EH (cell line): ENCODE measurements around the gene LIAS.
"Not testable (repeated sequence)": the region's sequence is repeated elsewhere in the genome, so short reads cannot be mapped to it uniquely, and the experiment has no call there.

ENCODE experiments used
- DNase-seq: peaks from one replicate; pipeline ENCODE4 v3.0.0-alpha.2; 2015; ENCODE audit warnings: low read depth

LIAS gene

DNA sequence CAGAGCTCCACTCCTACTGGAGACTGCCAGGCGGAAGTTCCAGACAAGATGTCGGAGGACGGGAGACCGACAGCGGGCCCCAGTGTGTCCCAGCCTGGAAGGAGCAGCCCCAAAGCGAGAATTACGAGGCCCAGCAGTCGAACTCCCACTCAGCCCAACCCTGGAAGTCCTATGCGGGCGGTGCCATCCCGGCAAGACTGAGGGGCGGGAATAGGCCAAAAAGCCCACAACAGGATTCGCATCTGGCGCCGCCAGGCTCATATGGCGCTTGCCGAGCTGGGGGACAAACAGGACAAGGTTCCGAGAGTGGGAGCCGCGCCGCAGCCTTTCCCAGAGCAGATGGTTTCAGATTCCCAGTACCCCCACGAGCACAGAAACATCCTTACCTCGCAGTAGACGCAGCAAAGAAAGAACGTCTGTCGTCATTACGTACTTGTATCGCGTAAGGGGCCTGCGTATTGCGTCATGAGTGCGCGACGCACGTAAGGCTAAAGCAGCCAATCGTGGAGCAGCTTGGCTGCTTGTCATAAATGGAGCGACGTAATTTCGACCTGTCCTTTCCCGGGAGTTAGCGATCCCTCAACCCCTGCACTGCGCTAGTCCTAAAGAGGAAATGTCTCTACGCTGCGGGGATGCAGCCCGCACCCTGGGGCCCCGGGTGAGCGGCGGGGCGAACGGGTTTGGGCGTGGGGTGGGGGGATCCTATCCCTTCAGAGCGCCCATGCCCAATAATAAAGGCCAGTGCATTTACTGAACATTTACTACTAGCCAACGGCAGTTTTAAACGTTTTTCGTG lies at the start of gene LIAS, which contains the start of gene RPL9:
LIAS (plus strand) TSS at position 552 of the 796 bp plus-strand sequence; CDS start at position 614, 62 bp downstream.
RPL9 (minus strand) TSS at position 418 of the 796 bp plus-strand sequence. CDS start 483 bp downstream, outside the sequence.
- peak; percentile 97 for DNase-seq

DNA sequence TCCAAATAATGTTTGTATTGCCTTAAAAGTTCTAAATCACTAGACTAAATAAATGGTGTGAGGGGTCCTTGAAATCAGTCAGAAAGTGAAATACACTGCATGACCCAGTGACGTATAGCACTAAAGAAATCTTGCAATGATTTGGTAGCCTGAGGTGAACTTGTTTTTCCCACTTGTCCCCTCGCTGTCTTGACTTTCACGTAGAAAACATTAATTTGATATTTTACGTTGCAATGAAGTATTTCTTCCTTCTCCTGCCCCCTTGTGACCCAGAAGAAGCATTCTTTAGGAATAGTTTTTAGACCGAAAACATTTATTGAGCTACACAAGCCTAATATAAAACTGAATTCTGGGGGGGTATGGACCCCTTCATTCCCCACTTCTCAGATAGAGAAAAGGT lies 48.4 kb upstream of the LIAS start:
- DNase-seq = peak; percentile 16

DNA sequence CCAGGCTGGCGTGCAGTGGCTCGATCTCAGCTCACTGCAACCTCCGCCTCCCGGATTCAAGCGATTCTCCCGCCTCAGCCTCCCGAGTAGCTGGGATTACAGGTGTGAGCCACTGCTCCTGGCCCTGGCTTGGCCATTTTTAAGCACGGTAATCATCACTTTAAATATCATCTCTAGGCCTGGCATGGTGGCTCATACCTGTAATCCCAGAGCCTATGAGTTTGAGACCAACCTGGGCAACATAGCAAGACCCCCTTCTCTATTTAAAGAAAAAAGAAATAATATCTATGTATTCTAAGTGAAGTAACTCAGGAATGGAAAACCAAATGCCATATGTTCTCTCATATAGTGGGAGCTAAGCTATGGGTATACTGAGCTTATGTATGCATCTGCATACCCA lies 47.3 kb upstream of the LIAS start:
- not testable (repeated sequence) for DNase-seq

DNA sequence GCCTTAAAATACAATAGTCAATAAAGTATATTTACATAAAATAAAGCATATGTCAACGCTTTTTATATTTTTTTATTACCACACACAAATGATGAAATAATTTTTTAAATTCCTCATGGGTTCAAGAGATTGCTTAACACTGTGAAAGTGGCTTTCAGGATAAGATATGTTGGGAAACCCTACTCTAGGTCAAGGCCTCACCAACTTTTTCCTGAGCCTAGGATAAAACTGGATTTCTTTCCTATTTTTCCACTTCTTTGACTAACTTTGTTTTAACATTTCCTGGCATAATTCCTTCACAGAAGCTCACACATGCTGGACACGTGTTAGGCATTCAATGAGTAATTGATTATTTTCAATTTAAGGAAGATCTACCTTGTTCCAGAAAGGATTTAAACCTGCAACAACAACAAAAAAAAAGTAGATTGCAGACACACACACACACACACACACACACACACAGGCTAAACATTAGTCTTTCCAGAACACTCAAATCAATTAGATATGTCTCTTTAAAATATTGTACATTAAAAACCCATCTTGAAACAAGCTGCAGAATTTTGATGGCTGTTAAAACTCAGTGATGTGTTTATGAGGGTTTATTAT lies 43.1 kb upstream of the LIAS start:
- DNase-seq = no peak

DNA sequence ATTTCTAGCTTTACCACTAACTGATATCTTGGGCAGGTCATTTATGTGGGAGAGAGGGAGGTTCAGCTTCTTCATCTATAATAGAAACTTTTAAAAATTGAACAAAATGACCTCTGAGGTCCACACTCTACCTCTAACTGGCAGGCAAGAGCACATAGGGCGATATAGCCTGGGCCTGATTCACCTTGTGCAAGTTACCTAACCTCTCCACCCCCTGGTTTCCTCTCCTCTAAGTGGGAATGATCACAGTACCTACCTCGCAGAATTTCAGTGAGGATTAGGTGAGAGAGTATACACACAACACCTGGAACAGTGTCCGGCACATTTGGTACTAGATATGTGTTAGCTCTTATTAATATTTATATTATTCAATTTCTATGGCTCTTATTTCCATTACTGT lies 36.6 kb upstream of the LIAS start:
- DNase-seq = no peak

DNA sequence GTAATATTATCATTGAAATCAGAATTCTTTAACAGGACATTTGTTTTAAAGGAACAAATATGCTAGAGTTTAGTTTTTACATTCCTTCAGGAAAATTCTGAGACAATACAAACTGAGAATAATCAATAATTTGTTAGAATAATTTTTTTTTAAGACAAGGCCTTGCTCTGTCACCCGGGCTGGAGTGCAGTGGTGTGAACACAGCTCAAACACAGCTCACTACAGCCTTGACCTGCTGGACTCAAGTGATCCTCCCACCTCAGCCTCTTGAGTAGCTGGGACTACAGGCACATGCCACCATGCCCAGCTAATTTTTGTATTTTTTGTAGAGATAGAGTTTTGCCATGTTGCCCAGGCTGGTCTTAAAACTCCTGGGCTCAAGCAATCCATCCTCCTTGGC lies 33.6 kb upstream of the LIAS start:
- not testable (repeated sequence) for DNase-seq

DNA sequence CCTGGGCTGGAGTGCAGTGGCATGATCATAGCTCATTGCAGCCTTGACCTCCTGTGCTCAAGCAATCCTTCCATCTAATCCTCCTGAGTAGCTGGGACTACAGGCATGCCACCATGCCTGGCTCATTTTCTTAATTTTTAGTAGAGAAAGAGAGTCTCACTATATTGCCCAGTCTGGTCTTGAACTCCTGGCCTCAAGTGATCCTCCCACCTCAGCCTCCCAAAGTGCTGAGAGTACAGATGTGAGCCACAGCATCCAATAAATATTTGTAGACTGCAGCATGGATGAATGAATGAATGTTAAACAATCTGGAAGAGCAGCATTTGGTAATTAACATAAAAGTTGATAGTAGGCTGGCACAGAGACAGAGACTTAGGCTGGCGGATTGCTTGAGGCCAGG lies 32.1 kb upstream of the LIAS start:
- no peak for DNase-seq

DNA sequence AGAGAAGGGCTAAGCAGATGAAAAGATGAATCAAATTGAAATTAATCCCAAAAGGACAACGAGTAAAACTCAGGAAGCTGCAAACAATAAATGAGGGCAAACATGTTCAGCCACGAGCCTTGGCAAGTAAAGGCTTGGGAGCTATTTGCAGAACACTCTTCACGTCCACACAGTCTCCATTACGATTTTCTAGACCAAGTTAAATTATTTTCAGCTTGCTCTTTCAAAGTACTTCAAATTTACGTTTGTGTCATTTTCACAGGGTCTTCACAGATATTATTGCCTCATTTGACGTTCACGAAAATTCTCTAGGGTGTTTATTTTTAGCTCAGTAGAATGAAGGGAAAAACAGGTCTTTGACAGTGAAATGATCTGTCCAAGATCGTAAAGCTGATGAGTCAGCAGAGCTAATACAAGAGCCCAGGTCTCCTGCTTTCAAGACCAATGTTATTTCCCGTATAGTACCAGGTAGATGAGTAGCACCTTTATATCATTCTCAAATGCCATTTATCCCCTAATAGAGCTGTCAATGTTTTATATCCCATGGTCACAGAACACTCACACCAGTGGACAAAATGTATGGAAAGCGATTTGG lies 31.2 kb upstream of the LIAS start:
- peak; percentile 15 for DNase-seq

DNA sequence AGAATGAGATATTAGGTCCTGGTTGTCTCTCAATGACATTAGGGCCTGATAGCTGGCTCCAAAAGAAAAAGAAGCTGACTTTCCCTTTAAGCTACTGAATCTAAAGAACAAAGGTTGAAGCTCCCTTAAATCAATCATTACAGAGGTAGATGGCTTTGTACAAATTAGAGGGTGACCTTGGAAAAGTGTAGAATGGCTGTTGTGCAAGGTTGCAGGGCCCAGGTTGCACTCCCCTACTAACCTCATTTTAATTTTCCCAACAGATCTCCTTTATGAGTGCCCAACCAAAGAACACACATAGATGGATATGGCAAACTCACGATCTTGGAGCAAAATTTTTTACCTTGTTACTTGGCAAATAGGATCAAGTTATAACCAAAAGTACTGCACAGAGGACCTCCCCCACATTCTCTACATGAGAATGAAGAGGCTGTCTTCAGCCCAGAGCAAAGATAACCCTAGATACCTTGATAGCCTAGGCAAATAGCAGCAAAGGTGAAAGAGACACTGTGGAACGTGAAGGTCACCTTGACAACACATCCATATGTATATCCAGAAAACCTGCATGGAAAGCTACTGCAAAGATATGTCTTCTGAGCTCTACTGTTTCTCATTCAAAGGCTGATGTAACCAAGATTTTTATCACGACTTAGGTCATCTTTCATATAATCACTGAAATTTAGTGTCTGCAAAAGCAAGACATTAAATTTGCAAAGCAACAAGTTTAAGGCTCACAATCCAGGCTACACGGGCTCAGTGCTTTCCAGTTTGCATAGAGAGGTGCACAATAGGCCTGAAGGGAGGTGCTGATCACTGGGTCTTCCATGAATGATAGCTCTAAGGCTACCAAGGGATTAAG lies 29.2 kb upstream of the LIAS start:
- DNase-seq = no peak

DNA sequence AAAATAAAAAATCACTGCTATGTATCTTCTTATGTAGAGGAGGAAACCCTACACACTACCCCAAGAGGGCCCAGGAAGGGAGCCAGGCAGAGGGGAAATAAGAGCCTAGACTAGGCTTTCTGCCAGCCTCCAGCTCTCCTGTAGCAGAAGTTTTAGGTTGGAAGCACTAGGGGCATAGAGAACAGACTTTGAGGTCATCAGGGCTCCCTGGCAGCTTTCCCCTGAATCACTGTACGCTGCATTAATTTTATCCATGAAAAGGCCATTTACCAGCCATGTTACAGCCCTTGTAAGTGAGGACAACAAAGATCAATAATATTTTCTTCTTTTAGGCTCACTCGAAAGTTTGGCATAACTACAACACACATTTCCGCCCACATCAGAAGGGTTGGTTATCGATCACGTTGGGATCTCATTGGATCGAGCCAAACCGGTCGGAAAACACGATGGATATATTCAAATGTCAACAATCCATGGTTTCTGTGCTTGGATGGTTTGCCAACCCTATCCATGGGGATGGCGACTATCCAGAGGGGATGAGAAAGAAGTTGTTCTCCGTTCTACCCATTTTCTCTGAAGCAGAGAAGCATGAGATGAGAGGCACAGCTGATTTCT lies 24.9 kb upstream of the LIAS start:
- DNase-seq = no peak

DNA sequence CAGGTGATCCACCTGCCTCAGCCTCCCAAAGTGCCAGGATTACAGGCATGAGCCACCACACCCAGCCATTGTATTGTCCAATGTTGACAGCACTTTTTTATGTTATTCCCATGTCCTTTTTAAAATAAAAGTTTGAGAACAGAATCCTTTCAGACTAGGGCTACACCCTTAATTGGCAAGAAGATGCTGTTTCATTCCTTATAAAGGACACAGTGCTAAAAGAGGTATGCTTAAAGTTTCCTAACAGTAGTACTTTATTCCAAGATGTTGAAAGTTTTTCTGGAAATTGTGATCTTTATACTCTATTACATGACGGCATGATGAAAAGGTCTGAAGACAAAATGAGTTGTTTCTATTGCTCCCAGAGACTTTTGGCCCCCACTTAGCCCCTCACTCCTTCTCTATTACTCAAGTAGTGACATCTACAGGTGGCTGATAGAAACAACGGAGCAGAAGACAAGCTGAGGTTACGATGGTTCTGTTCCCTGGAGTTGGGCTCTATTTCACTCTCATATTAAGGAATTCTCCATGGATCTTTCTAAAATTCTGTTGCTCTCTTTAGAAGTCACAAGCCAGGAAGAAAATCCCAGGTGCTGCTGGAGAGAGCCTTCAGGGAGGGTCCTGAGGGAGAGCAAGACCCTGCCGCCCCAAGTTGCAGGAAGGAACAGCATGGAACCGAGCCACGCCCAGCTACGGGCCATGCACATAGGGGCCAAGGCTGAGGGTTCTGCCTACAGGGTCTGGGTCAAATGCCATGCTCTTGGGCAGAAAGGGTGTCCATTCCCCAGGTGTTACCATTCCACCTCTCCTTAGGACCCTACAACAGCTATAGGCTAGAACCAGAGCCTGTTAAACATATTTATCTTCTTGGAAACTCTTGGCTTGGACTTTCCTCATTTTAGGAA lies 22.9 kb upstream of the LIAS start:
- DNase-seq = no peak

DNA sequence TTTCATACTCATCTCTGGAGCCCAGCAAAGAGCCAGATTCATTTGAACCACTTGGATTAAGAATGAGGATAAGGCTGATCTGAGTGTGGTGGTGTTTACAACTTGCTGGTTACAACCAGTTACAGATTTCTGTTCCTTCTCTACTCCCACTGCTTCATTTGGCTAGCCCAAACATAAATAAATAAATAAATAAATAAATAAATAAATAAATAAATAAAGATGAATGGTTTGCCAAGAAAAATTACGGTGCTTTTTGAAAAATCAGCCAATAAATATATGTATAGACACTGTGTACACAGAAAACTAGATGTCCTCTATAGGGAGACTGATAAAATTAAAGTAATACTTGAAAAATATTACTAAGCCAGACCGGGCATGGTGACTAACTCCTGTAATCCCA lies 17.3 kb upstream of the LIAS start:
- no peak for DNase-seq

DNA sequence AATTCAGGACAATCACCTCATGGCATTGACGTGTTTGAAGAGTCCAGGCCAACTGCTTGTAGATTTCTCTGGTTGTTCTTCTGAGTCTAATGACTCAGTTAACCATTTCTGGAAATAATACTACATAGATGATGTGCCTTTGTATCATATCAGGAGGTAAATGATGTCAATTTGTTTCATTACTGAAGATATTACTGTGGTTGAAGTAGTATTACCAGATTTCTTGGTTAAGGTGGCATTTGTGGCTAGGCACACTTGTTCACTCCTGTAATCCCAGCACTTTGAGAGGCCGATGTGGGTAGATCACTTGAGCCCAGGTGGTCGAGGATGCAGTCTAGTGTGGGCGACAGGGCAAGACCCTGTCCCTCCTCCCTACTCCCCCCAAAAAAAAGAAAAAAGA lies 15.9 kb upstream of the LIAS start:
- DNase-seq = no peak

DNA sequence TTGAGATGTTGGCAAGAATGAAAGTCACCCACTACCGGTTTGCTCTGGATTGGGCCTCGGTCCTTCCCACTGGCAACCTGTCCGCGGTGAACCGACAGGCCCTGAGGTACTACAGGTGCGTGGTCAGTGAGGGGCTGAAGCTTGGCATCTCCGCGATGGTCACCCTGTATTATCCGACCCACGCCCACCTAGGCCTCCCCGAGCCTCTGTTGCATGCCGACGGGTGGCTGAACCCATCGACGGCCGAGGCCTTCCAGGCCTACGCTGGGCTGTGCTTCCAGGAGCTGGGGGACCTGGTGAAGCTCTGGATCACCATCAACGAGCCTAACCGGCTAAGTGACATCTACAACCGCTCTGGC lies 12.4 kb upstream of the LIAS start:
- DNase-seq = no peak

DNA sequence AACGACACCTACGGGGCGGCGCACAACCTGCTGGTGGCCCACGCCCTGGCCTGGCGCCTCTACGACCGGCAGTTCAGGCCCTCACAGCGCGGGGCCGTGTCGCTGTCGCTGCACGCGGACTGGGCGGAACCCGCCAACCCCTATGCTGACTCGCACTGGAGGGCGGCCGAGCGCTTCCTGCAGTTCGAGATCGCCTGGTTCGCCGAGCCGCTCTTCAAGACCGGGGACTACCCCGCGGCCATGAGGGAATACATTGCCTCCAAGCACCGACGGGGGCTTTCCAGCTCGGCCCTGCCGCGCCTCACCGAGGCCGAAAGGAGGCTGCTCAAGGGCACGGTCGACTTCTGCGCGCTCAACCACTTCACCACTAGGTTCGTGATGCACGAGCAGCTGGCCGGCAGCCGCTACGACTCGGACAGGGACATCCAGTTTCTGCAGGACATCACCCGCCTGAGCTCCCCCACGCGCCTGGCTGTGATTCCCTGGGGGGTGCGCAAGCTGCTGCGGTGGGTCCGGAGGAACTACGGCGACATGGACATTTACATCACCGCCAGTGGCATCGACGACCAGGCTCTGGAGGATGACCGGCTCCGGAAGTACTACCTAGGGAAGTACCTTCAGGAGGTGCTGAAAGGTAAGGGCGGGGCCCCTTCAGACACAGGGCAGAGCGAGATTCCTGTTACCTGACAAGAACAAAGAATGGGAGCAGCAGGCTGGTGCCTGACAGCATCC lies 11.8 kb upstream of the LIAS start:
- DNase-seq = peak; percentile 22

DNA sequence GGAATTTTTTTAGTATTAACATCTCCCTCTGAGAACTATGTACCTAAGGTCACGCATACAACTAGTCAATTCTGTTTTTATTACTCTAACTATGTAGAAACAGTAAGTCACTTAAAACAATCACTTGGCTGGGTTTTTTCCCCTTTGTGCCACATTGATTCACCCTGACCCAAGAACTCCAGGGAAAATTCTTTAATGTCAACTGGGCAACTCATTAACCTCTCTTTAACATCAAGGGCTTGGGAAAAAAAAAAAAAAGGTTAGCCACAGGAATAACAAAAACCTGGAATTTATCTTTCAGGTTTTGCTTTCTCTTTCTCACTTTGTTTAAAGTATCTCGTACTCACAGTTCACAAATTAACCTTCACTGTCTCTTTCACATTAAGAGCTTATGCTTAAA lies 8.2 kb upstream of the LIAS start:
- no peak for DNase-seq

DNA sequence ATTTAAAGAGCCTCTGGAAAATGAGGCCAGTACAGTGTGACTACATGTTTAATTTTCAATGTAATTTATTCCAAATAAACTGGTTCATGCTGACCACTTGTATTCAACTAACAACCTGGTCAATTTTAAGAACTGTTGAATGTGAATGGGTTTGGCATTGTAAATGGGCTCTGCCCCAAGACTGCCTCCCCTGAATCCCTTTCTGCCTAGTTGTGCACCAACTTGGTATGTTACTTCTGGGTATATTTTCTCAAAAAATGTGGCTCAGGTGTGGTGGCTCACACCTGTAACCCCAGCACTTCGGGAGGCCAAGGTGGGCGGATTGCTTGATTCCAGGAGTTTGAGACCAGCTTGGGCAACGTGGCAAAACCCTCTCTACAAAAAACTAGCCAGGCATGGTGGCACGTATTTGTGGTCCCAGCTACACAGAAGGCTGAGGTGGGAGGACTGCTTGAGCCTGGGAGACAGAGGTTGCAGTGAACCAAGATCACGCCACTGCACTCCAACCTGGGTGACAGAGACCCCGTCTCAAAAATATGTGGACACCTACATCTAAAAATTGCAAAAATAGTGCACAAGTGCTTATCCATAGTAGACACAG lies 7.3 kb upstream of the LIAS start:
- no peak for DNase-seq

DNA sequence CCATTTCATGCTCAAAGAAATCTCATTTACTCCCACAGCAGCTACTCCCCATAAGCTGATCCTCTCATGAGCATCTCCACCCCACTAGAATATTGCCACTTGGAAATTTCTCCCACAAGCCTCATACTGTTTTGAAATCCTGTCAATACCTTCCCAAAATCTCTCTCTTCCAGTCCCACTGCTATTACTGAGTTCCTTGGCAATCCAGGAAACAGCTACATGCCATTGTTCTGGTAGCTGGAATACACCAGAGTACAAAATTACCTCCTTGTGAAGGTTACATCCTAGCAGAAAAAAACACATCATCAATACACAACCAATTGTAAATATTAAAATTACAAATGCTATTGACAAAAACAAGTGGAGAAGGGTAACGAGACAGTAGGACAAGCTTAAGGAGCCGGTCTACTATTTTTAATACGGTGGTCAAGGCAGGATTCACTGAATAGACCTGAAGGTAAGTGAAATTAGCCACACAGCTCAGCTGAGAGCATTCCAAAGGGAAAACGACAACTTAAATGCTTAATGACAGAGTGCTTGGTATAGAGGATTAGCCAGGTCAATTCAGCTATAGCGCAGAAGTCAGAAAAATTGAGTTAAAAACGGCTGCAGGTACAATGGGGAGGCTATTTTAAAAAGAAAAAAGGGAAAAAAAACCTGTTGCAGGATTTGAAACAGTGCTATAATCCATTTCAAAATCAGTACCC lies 6.5 kb upstream of the LIAS start:
- no peak for DNase-seq
